CD4-positive, alpha-beta T cell (primary cell): Measurements from ENCODE around the gene SEPTIN7. TPM values are rescaled to one million over a fixed set of nuclear protein-coding genes. Genes with fewer than 3 reads are reported as not detected.

Experiments used
- ATAC-seq: fragments of 200-7000 bp; cut with Tn5 transposase; one replicate; pipeline ENCODE4 v1.10.0; 2022; ENCODE audit warnings: mild to moderate bottlenecking; ENCODE audit not compliant: poor library complexity
- CTCF ChIA-PET: fragments of 350-600 bp; sonication (Branson Sonifier 250); formaldehyde crosslinking; loops from one replicate; lab custom pipeline; 2021; ENCODE audit warnings: antibody characterized with exemption, inconsistent platforms; lab: Charles Lee
- POLR2A ChIA-PET: fragments of 350-600 bp; sonication (Branson Sonifier 250); formaldehyde crosslinking; loops from one replicate; lab custom pipeline; 2021; ENCODE audit warnings: antibody characterized with exemption, inconsistent platforms; lab: Charles Lee
- DNase-seq, 14 experiments: peaks; one replicate each; pipeline ENCODE4 v3.0.0-alpha.2; 2013 to 2020; ENCODE audit warnings: mixed read lengths in 2 of 14
- H3K27ac ChIP-seq, 2 donors: one replicate each; pipeline versions ENCODE4 v1.5.1 to v1.7.0; 2013; ENCODE audit warnings: low read length in 2 of 2, low read depth in 1 of 2, mild to moderate bottlenecking in 1 of 2
- H3K27me3 ChIP-seq, 2 experiments: 1 replicate in 1 of 2; 2 replicates in 1 of 2; pipeline versions ENCODE4 v1.6.1 to v1.7.0; 2013; ENCODE audit warnings: low read length in 2 of 2, control low read depth in 1 of 2, mild to moderate bottlenecking in 1 of 2, moderate library complexity in 1 of 2; ENCODE audit not compliant: insufficient read depth in 2 of 2, control insufficient read depth in 1 of 2
- H3K36me3 ChIP-seq: one replicate; pipeline ENCODE4 v1.6.1; 2013; ENCODE audit warnings: low read length, control low read depth; ENCODE audit not compliant: insufficient read depth
- H3K4me1 ChIP-seq: one replicate; pipeline ENCODE4 v1.6.1; 2013; ENCODE audit warnings: low read length, control low read depth; ENCODE audit not compliant: insufficient read depth
- H3K4me3 ChIP-seq: one replicate; pipeline ENCODE4 v1.5.1; 2013; ENCODE audit warnings: mild to moderate bottlenecking, low read length, moderate library complexity
- H3K9me3 ChIP-seq, 2 experiments: 1 replicate in 1 of 2; 2 replicates in 1 of 2; pipeline versions ENCODE4 v1.6.1 to v1.7.0; 2013; ENCODE audit warnings: low read length in 2 of 2, mild to moderate bottlenecking in 2 of 2, control low read depth in 1 of 2, moderate library complexity in 1 of 2; ENCODE audit not compliant: control insufficient read depth in 1 of 2, insufficient read depth in 1 of 2
- H3K27ac Mint-ChIP-seq: one replicate; pipeline ENCODE4 v1.8.0; 2020; ENCODE audit warnings: mixed read lengths
- H3K27me3 Mint-ChIP-seq: one replicate; pipeline ENCODE4 v1.8.0; 2021; ENCODE audit warnings: mixed read lengths
- H3K36me3 Mint-ChIP-seq: one replicate; pipeline ENCODE4 v1.8.0; 2021; ENCODE audit warnings: low read depth, mixed read lengths
- H3K4me1 Mint-ChIP-seq: one replicate; pipeline ENCODE4 v1.8.0; 2021; ENCODE audit warnings: low read depth, mixed read lengths
- H3K4me3 Mint-ChIP-seq: one replicate; pipeline ENCODE4 v1.8.0; 2020; ENCODE audit warnings: mild to moderate bottlenecking, mixed read lengths
- H3K9me3 Mint-ChIP-seq: one replicate; pipeline ENCODE4 v1.8.0; 2020; ENCODE audit warnings: mixed read lengths
- CTCF ChIP-seq: fragments of 200-600 bp; IDR thresholded peaks from one replicate; pipeline ENCODE4 v1.8.0; 2022; ENCODE audit warnings: antibody characterized with exemption, mild to moderate bottlenecking
- intact Hi-C, 2 experiments: fragments of 100-400 bp; cut with DNase I in 1 of 2; cut with micrococcal nuclease in 1 of 2; formaldehyde crosslinking; loops; one replicate each; pipeline versions ENCODE4 v1.15.1 to v1.9.0; 2023 to 2025; cut with DNase I, micrococcal nuclease
- total RNA-seq, 174 experiments: library from RNA in 2 of 174; stranded (reverse) in 2 of 174; gene quantifications; one replicate each; pipeline ENCODE4 v1.2.3 and lab custom pipeline; 2021 to 2026

The SEPTIN7 gene
- total RNA-seq, 2 experiments from 2014 or later: 185 to 186 TPM

GRCh38 chr7:35839860-35840854 lies 39.3 kb downstream of the SEPTIN7 start:
- DNase-seq (no peak), ATAC-seq (no peak)
- CTCF ChIA-PET: no interaction called here
- no peak overlapping the region for H3K27ac ChIP-seq
- H3K4me1 ChIP-seq: peaks cover 3% of the 10 kb centered on the region
- TF ChIP-seq CTCF: no peak
- H3K27me3 ChIP-seq: no peaks in the 10 kb centered on the region
- H3K9me3 ChIP-seq: no peaks in the 10 kb centered on the region
- Mint-ChIP-seq H3K4me3 (no peak overlapping the region), H3K27ac (peak overlapping the region; percentile 42), H3K9me3 (no peaks in the 10 kb centered on the region), H3K4me1 (peaks cover 66% of the 10 kb centered on the region), H3K27me3 (no peaks in the 10 kb centered on the region), H3K36me3 (peaks cover 82% of the 10 kb centered on the region)
- intact Hi-C loops: loop anchor here (5.0 kb wide), 1 partner anchor 38 kb away; the partner anchor contains the start of gene SEPTIN7 (in 2 of the 2)
- peaks cover 29% of the 10 kb centered on the region for H3K36me3 ChIP-seq
- H3K4me3 ChIP-seq: no peak overlapping the region
- POLR2A ChIA-PET: interaction anchor here (2.6 kb wide), 1 partner anchor 39 kb away, joined by 10 read pairs; the partner anchor contains the start of gene SEPTIN7

DNA sequence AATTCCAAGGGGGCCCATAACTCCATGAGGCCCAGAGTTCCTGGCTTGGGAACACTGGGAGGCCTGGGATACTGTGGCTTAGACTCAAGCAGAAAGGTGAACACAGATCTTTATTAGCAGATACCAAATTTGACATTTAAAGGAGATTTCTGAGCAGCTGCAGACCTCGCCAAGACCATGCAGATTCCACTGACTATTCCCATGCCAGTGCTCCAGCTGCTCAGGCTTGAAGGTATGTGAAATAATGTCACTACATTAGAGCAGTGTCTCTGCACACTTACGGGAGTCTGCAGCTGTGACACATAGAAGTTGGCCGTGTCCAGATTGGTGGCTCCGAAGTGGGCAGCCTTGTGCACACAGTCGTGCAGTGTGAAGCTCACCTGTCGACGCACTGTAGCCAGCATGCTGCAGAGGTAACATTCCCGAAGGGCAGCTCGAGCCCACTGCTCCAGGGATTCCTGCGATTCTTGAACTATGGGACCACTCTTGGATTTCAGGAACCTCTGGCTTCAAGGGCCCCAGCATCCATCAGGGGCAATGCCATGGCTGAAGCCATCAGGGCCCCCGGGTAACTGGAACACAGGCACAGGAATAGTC lies 46.1 kb downstream of the SEPTIN7 start:
- H3K27me3 Mint-ChIP-seq: no peaks in the 10 kb centered on the region
- DNase-seq (no peak), ATAC-seq (no peak)
- Histone ChIP-seq H3K9me3 (no peaks in the 10 kb centered on the region), H3K36me3 (peaks cover 18% of the 10 kb centered on the region), H3K4me1 (peaks cover 8% of the 10 kb centered on the region), H3K27me3 (no peaks in the 10 kb centered on the region), H3K4me3 (no peak overlapping the region), H3K27ac (no peak overlapping the region)
- intact Hi-C loops: no loop called here
- H3K27ac Mint-ChIP-seq: peak overlapping the region; percentile 39
- no peak for TF ChIP-seq CTCF
- H3K4me3 Mint-ChIP-seq: no peak overlapping the region
- CTCF ChIA-PET: no interaction called here
- peaks cover 87% of the 10 kb centered on the region for H3K36me3 Mint-ChIP-seq
- H3K9me3 Mint-ChIP-seq: no peaks in the 10 kb centered on the region
- H3K4me1 Mint-ChIP-seq: peaks cover 77% of the 10 kb centered on the region
- POLR2A ChIA-PET: interaction anchor here (1.5 kb wide), 1 partner anchor 46 kb away, joined by 4 read pairs; the partner anchor contains the start of gene SEPTIN7

- ChIA-PET CTCF (no interaction called here), POLR2A (interaction anchor here (1.4 kb wide), 1 partner anchor 154 kb away, joined by 3 read pairs; the partner anchor contains the start of gene HERPUD2)
- H3K9me3 Mint-ChIP-seq: no peaks in the 10 kb centered on the region
- peaks cover 18% of the 10 kb centered on the region for H3K36me3 ChIP-seq
- DNase-seq: no peak
- H3K4me3 ChIP-seq: no peak overlapping the region
- intact Hi-C loops: no loop called here
- ATAC-seq: no peak
- H3K27ac Mint-ChIP-seq: peak overlapping the region; percentile 36
- peaks cover 11% of the 10 kb centered on the region for H3K4me1 ChIP-seq
- TF ChIP-seq CTCF: no peak
- no peak overlapping the region for H3K27ac ChIP-seq
- H3K36me3 Mint-ChIP-seq: peaks cover 87% of the 10 kb centered on the region
- H3K9me3 ChIP-seq: no peaks in the 10 kb centered on the region
- no peaks in the 10 kb centered on the region for H3K27me3 ChIP-seq
- no peak overlapping the region for H3K4me3 Mint-ChIP-seq
- peaks cover 76% of the 10 kb centered on the region for H3K4me1 Mint-ChIP-seq
- no peaks in the 10 kb centered on the region for H3K27me3 Mint-ChIP-seq
Observed at GRCh38 chr7:35848725-35849124, 47.9 kb downstream of the SEPTIN7 start.
